ENCODE data around the gene USP22.

Gene USP22

GRCh38 chr17:21046216-21046615 is 3.4 kb upstream of the USP22 start:
- DNase-seq, result no peak

GRCh38 chr17:21044971-21045370 is 2.2 kb upstream of the USP22 start:
- no peak for DNase-seq

GRCh38 chr17:21043296-21044232 is 753 bp upstream of the USP22 start:
- peak; percentile 98 for DNase-seq

- DNase-seq, result peak; percentile 76
Measured at GRCh38 chr17:21041741-21042457, 912 bp downstream of the USP22 start.

- DNase-seq, result peak; percentile 33
Measured at GRCh38 chr17:21039839-21040575, 2.8 kb downstream of the USP22 start.

- no peak for DNase-seq
Measured at GRCh38 chr17:21037117-21037803, 5.6 kb downstream of the USP22 start.

- DNase-seq, result no peak
Measured at GRCh38 chr17:21036361-21036881, 6.4 kb downstream of the USP22 start.

- no peak for DNase-seq
Measured at GRCh38 chr17:21035406-21035805, 7.4 kb downstream of the USP22 start.

GRCh38 chr17:21034340-21035235 is 8.2 kb downstream of the USP22 start:
- DNase-seq, result peak; percentile 31

GRCh38 chr17:21033350-21033749 is 9.5 kb downstream of the USP22 start:
- no peak for DNase-seq

GRCh38 chr17:21031756-21032396 is 10.9 kb downstream of the USP22 start:
- no peak for DNase-seq

- DNase-seq, result no peak
Measured at GRCh38 chr17:21030375-21030774, 12.4 kb downstream of the USP22 start.

GRCh38 chr17:21029515-21029914 is 13.3 kb downstream of the USP22 start:
- DNase-seq, result no peak

GRCh38 chr17:21029036-21029435 is 13.8 kb downstream of the USP22 start:
- DNase-seq, result no peak

- no peak for DNase-seq
Measured at GRCh38 chr17:21028192-21028591, 14.6 kb downstream of the USP22 start.

GRCh38 chr17:21027031-21027430 is 15.8 kb downstream of the USP22 start:
- no peak for DNase-seq

- DNase-seq, result no peak
Measured at GRCh38 chr17:21025451-21025850, 17.4 kb downstream of the USP22 start.

GRCh38 chr17:21024024-21024423 is 18.8 kb downstream of the USP22 start:
- DNase-seq, result no peak

GRCh38 chr17:21021208-21021803 is 21.5 kb downstream of the USP22 start:
- DNase-seq, result no peak

- DNase-seq, result no peak
Measured at GRCh38 chr17:21020622-21021021, 22.2 kb downstream of the USP22 start.

All from CD4-positive, alpha-beta T cell treated with Interleukin-15 for 1 hour (primary cell).